Measurements from ENCODE around the gene MAGEB16. TPM values are rescaled to one million over a fixed set of nuclear protein-coding genes. Genes with fewer than 3 reads are reported as not detected.

MAGEB16 gene
- total and polyA plus RNA-seq, 4 donors = not detected

GRCh38 chrX:35826503-35826902 lies 28.4 kb downstream of the MAGEB16 start:
- no peaks in the 10 kb centered on the region for H3K27me3 ChIP-seq (ENCODE audit: control insufficient read depth in 4 of 4, insufficient read depth in 4 of 4, low read length in 3 of 4)
- no peak overlapping the region for H3K9ac ChIP-seq (ENCODE audit: low read depth in 1 of 2, low read length in 2 of 2)
- no peaks in the 10 kb centered on the region for H3K36me3 ChIP-seq (ENCODE audit: control insufficient read depth in 4 of 4, insufficient read depth in 3 of 4, low read depth in 1 of 4, low read length in 3 of 4)
- H3K9me3 ChIP-seq (ENCODE audit: control insufficient read depth in 4 of 4, low read length in 3 of 4) = no peaks in the 10 kb centered on the region
- TF ChIP-seq RXRA (IDR thresholded peaks at IDR 0.05) (no peak), ATF3 (IDR thresholded peaks at IDR 0.05) (no peak), FOXA2 (IDR thresholded peaks at IDR 0.05) (no peak), EGR1 (IDR thresholded peaks at IDR 0.05; ENCODE audit: low read depth in 2 of 2) (no peak), ZBTB33 (IDR thresholded peaks at IDR 0.05) (no peak), FOXA1 (IDR thresholded peaks at IDR 0.05) (no peak), HNF4A (conservative IDR thresholded peaks at IDR 0.05) (no peak), SP1 (IDR thresholded peaks at IDR 0.05) (no peak), RAD21 (IDR thresholded peaks at IDR 0.05) (no peak), TAF1 (conservative IDR thresholded peaks at IDR 0.05) (no peak), NR2F2 (IDR thresholded peaks at IDR 0.05) (no peak), YY1 (IDR thresholded peaks at IDR 0.05) (no peak), JUND (IDR thresholded peaks at IDR 0.05) (no peak)
- TF ChIP-seq, protein P1, sequence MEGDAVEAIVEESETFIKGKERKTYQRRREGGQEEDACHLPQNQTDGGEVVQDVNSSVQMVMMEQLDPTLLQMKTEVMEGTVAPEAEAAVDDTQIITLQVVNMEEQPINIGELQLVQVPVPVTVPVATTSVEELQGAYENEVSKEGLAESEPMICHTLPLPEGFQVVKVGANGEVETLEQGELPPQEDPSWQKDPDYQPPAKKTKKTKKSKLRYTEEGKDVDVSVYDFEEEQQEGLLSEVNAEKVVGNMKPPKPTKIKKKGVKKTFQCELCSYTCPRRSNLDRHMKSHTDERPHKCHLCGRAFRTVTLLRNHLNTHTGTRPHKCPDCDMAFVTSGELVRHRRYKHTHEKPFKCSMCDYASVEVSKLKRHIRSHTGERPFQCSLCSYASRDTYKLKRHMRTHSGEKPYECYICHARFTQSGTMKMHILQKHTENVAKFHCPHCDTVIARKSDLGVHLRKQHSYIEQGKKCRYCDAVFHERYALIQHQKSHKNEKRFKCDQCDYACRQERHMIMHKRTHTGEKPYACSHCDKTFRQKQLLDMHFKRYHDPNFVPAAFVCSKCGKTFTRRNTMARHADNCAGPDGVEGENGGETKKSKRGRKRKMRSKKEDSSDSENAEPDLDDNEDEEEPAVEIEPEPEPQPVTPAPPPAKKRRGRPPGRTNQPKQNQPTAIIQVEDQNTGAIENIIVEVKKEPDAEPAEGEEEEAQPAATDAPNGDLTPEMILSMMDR (IDR thresholded peaks at IDR 0.05; ENCODE audit: low read depth, low read length, missing input control) = no peak
- TF ChIP-seq, protein P2, sequence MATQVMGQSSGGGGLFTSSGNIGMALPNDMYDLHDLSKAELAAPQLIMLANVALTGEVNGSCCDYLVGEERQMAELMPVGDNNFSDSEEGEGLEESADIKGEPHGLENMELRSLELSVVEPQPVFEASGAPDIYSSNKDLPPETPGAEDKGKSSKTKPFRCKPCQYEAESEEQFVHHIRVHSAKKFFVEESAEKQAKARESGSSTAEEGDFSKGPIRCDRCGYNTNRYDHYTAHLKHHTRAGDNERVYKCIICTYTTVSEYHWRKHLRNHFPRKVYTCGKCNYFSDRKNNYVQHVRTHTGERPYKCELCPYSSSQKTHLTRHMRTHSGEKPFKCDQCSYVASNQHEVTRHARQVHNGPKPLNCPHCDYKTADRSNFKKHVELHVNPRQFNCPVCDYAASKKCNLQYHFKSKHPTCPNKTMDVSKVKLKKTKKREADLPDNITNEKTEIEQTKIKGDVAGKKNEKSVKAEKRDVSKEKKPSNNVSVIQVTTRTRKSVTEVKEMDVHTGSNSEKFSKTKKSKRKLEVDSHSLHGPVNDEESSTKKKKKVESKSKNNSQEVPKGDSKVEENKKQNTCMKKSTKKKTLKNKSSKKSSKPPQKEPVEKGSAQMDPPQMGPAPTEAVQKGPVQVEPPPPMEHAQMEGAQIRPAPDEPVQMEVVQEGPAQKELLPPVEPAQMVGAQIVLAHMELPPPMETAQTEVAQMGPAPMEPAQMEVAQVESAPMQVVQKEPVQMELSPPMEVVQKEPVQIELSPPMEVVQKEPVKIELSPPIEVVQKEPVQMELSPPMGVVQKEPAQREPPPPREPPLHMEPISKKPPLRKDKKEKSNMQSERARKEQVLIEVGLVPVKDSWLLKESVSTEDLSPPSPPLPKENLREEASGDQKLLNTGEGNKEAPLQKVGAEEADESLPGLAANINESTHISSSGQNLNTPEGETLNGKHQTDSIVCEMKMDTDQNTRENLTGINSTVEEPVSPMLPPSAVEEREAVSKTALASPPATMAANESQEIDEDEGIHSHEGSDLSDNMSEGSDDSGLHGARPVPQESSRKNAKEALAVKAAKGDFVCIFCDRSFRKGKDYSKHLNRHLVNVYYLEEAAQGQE (IDR thresholded peaks at IDR 0.05) = no peak
- TF ChIP-seq, protein P3, sequence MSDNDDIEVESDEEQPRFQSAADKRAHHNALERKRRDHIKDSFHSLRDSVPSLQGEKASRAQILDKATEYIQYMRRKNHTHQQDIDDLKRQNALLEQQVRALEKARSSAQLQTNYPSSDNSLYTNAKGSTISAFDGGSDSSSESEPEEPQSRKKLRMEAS (IDR thresholded peaks at IDR 0.05) = no peak
- no peak overlapping the region for H3K4me3 ChIP-seq (ENCODE audit: low read depth in 1 of 3, low read length in 3 of 3)
- WGBS = 73% methylated on average over 1 of the region's 1 CpG
- H3K27ac ChIP-seq (ENCODE audit: low read depth in 1 of 2, low read length in 2 of 2) = no peak overlapping the region
- DNase-seq (ENCODE audit: low spot score) = no peak
- no peaks in the 10 kb centered on the region for H3K4me1 ChIP-seq (ENCODE audit: control insufficient read depth in 4 of 4, insufficient read depth in 4 of 4, low read length in 3 of 4)

GRCh38 chrX:35829501-35829900 lies 31.4 kb downstream of the MAGEB16 start:
- Histone ChIP-seq H3K36me3 (ENCODE audit: control insufficient read depth in 4 of 4, insufficient read depth in 3 of 4, low read depth in 1 of 4, low read length in 3 of 4) (no peaks in the 10 kb centered on the region), H3K27me3 (ENCODE audit: control insufficient read depth in 4 of 4, insufficient read depth in 4 of 4, low read length in 3 of 4) (no peaks in the 10 kb centered on the region), H3K4me1 (ENCODE audit: control insufficient read depth in 4 of 4, insufficient read depth in 4 of 4, low read length in 3 of 4) (no peaks in the 10 kb centered on the region), H3K27ac (ENCODE audit: low read depth in 1 of 2, low read length in 2 of 2) (no peak overlapping the region), H3K4me3 (ENCODE audit: low read depth in 1 of 3, low read length in 3 of 3) (no peak overlapping the region), H3K9me3 (ENCODE audit: control insufficient read depth in 4 of 4, low read length in 3 of 4) (no peaks in the 10 kb centered on the region), H3K9ac (ENCODE audit: low read depth in 1 of 2, low read length in 2 of 2) (no peak overlapping the region)
- WGBS = 84% methylated on average over 3 of the region's 3 CpGs
- DNase-seq (ENCODE audit: low spot score) = no peak
- TF ChIP-seq, protein P3 (IDR thresholded peaks at IDR 0.05) = no peak
- TF ChIP-seq FOXA2 (IDR thresholded peaks at IDR 0.05) (no peak), ATF3 (IDR thresholded peaks at IDR 0.05) (no peak), YY1 (IDR thresholded peaks at IDR 0.05) (no peak), EGR1 (IDR thresholded peaks at IDR 0.05; ENCODE audit: low read depth in 2 of 2) (no peak), HNF4A (conservative IDR thresholded peaks at IDR 0.05) (no peak), ZBTB33 (IDR thresholded peaks at IDR 0.05) (no peak), NR2F2 (IDR thresholded peaks at IDR 0.05) (no peak), FOXA1 (IDR thresholded peaks at IDR 0.05) (no peak), SP1 (IDR thresholded peaks at IDR 0.05) (no peak), HNF4G (IDR thresholded peaks at IDR 0.05) (no peak), RXRA (IDR thresholded peaks at IDR 0.05) (no peak)
- TF ChIP-seq, protein P1 (IDR thresholded peaks at IDR 0.05; ENCODE audit: low read depth, low read length, missing input control) = no peak

Measured in liver (tissue), 9 donors.